ENCODE data around the gene COL13A1.

The COL13A1 gene

GRCh38 chr10:69791812-69792211 lies 9.9 kb upstream of the COL13A1 start:
- DNase-seq (ENCODE audit: low read depth, low spot score) = no peak

GRCh38 chr10:69792341-69792740 lies 9.4 kb upstream of the COL13A1 start:
- DNase-seq (ENCODE audit: low read depth, low spot score) = no peak

- DNase-seq (ENCODE audit: low read depth, low spot score) = no peak
These were observed 7.0 kb upstream of the COL13A1 start for GRCh38 chr10:69794673-69795072.

GRCh38 chr10:69795242-69795934 lies 6.3 kb upstream of the COL13A1 start:
- no peak for DNase-seq (ENCODE audit: low read depth, low spot score)

GRCh38 chr10:69797959-69798358 lies 3.7 kb upstream of the COL13A1 start:
- no peak for DNase-seq (ENCODE audit: low read depth, low spot score)

GRCh38 chr10:69800109-69800508 lies 1.6 kb upstream of the COL13A1 start:
- peak; percentile 56 for DNase-seq (ENCODE audit: low read depth, low spot score)

GRCh38 chr10:69800665-69801064 lies 1.0 kb upstream of the COL13A1 start:
- DNase-seq (ENCODE audit: low read depth, low spot score) = no peak

- no peak for DNase-seq (ENCODE audit: low read depth, low spot score)
These were observed 642 bp upstream of the COL13A1 start for GRCh38 chr10:69801094-69801433.

- DNase-seq (ENCODE audit: low read depth, low spot score) = no peak
These were observed 887 bp downstream of the COL13A1 start for GRCh38 chr10:69802424-69803161.

- no peak for DNase-seq (ENCODE audit: low read depth, low spot score)
These were observed 2.1 kb downstream of the COL13A1 start for GRCh38 chr10:69803809-69804208.

GRCh38 chr10:69804775-69805174 lies 3.1 kb downstream of the COL13A1 start:
- no peak for DNase-seq (ENCODE audit: low read depth, low spot score)

- no peak for DNase-seq (ENCODE audit: low read depth, low spot score)
These were observed 5.4 kb downstream of the COL13A1 start for GRCh38 chr10:69807122-69807521.

- no peak for DNase-seq (ENCODE audit: low read depth, low spot score)
These were observed 6.0 kb downstream of the COL13A1 start for GRCh38 chr10:69807696-69808095.

- no peak for DNase-seq (ENCODE audit: low read depth, low spot score)
These were observed 7.6 kb downstream of the COL13A1 start for GRCh38 chr10:69809318-69809717.

GRCh38 chr10:69810097-69810496 lies 8.4 kb downstream of the COL13A1 start:
- DNase-seq (ENCODE audit: low read depth, low spot score) = no peak

- no peak for DNase-seq (ENCODE audit: low read depth, low spot score)
These were observed 9.1 kb downstream of the COL13A1 start for GRCh38 chr10:69810675-69811397.

- DNase-seq (ENCODE audit: low read depth, low spot score) = no peak
These were observed 11.9 kb downstream of the COL13A1 start for GRCh38 chr10:69813632-69814031.

- DNase-seq (ENCODE audit: low read depth, low spot score) = no peak
These were observed 12.5 kb downstream of the COL13A1 start for GRCh38 chr10:69814251-69814650.

GRCh38 chr10:69815104-69815503 lies 13.4 kb downstream of the COL13A1 start:
- no peak for DNase-seq (ENCODE audit: low read depth, low spot score)

GRCh38 chr10:69816521-69816920 lies 14.8 kb downstream of the COL13A1 start:
- DNase-seq (ENCODE audit: low read depth, low spot score) = no peak

GRCh38 chr10:69817078-69817581 lies 15.4 kb downstream of the COL13A1 start:
- DNase-seq (ENCODE audit: low read depth, low spot score) = no peak

GRCh38 chr10:69818676-69819239 lies 17.1 kb downstream of the COL13A1 start:
- no peak for DNase-seq (ENCODE audit: low read depth, low spot score)
